Posterior vena cava (tissue), 2 donors: Measurements from ENCODE around the gene OLAH. TPM values are rescaled to one million over a fixed set of nuclear protein-coding genes. Genes with fewer than 3 reads are reported as not detected.

Experiments used
- DNase-seq: peaks from one replicate; pipeline ENCODE4 v3.0.0-alpha.2; 2020; ENCODE audit warnings: low spot score
- intact Hi-C, 2 donors: fragments of 100-400 bp; cut with DNase I; formaldehyde crosslinking; loops; one replicate each; pipeline versions ENCODE4 v1.14.1 to v1.14.2; 2022 to 2023
- total RNA-seq, 2 donors: library from RNA; stranded (reverse); fragmentation: NEBNext Ultra II Directional; extraction: Animal tissue kit (Norgen Biotek cat#: 25700); gene quantifications; one replicate each; pipeline ENCODE4 v1.2.1, GENCODE V29; 2021
- donor health status: DM: yes; HTN: yes; CAD: no.
- donor health status: DM: yes; HTN: yes; CAD: no.

OLAH gene
- total RNA-seq, 2 donors from 2014 or later: 1.3 to 1.9 TPM

- intact Hi-C loops: no loop called here
- no peak for DNase-seq
These were observed 72.5 kb downstream of the OLAH start for GRCh38 chr10:15116225-15116624.

- no peak for DNase-seq
- intact Hi-C loops: no loop called here
These were observed 74.9 kb downstream of the OLAH start for GRCh38 chr10:15118615-15119014.

- intact Hi-C loops: no loop called here
These were observed 76.8 kb downstream of the OLAH start for GRCh38 chr10:15120523-15120922.

GRCh38 chr10:15121707-15122106 lies 78.0 kb downstream of the OLAH start:
- DNase-seq: no peak
- intact Hi-C loops: no loop called here

More at GRCh38 chr10:15120523-15120922, 76.8 kb downstream of the OLAH start:
- no peak for DNase-seq

GRCh38 chr10:15122477-15123030 lies 78.8 kb downstream of the OLAH start:
- no peak for DNase-seq
- intact Hi-C loops: no loop called here

Other genes starting within 250 kb of the OLAH start
- gene CDNF, start 205.9 kb upstream of the OLAH start, total RNA-seq: 1 to 10 TPM in 1 of 2 donors, under 1 TPM in 1; 0.95 to 1.8 TPM
- gene HSPA14, start 205.6 kb upstream of the OLAH start, total RNA-seq: 10 to 100 TPM in 1 of 2 donors, 1 to 10 TPM in 1; 9.9 to 13.9 TPM
- gene MSANTD7, start 205.6 kb upstream of the OLAH start, total RNA-seq: 1 to 10 TPM; 5.9 to 8.8 TPM
- 1 to 10 TPM; 7.5 to 9.3 TPM for gene SUV39H2, start 165.1 kb upstream of the OLAH start, total RNA-seq
- 10 to 100 TPM in 1 of 2 donors, 1 to 10 TPM in 1; 8.7 to 12.0 TPM for gene DCLRE1C, start 89.8 kb upstream of the OLAH start, total RNA-seq
- not detected for gene MEIG1, start 84.6 kb upstream of the OLAH start, total RNA-seq
- gene ACBD7, start 44.8 kb downstream of the OLAH start, total RNA-seq: under 1 TPM in 1 of 2 donors, not detected in 1; 0.46 TPM
- 10 to 100 TPM in 1 of 2 donors, 1 to 10 TPM in 1; 10.0 to 11.2 TPM for gene RPP38, start 53.4 kb downstream of the OLAH start, total RNA-seq
- 10 to 100 TPM; 15.1 to 18.9 TPM for gene NMT2, start 124.8 kb downstream of the OLAH start, total RNA-seq